HG02678 (cell line): ENCODE measurements around the gene ARMC3.

Source experiments
- ATAC-seq: cut with Tn5 transposase; IDR thresholded peaks from one replicate; pipeline ENCODE4 v1.9.1; 2021; ENCODE audit warnings: mild to moderate bottlenecking, moderate library complexity; ENCODE audit not compliant: unreplicated experiment

ARMC3 gene

DNA sequence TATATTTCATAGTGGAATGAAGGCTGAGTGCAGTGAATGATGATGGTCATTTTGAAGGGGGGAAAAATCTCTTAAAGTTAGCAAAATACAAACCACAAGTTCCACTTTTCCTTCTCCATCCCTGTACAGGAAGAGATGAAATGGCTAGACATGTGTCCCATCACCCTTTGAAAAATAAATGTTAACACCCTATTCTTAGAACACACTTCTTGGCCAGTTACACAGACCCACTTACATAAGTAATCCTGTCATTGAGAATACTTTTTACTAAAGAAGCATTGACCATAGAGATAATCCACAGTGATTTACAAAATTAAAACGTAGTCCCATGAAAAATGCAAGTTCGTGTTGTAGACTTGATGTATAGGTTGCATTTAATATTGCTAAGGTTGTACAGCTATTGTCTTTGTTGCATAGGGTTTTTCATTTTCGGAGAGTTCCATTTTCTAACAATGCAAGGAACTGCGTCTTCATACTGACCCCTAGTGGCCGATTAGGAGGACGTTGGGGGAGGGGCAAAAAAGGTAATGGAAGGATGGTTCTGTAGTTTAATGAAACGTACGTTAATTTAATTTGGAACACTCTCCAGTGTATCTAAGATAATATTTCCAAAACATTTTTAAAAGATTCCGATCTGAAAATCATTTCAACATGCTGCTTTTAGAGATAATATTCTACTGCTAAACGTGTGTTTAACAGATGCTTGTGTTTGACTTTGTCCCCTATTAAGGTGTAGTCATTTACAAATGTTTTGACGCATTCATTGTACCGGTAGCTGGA, 60.9 kb downstream of the ARMC3 start:
- peak; percentile 54 for ATAC-seq

DNA sequence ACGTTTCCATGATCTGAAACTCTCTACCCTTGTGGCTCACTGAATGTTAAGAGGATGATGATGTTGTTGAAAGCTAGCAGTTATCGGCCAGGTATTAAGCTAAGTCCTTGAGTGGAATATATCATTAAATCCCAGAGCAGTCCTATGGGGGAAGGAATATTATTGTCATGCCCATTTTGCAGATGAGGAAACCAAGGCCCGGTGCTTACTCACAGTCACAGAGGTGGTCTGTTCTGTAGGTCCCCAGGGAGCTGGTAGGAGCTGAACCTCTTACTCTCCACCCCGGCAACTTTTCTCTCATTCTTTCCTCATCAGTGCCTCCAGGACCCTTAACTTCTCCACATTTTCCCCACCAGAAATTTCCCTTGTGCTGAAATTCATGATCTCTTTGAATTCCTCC, 62.6 kb downstream of the ARMC3 start:
- ATAC-seq, result no peak

DNA sequence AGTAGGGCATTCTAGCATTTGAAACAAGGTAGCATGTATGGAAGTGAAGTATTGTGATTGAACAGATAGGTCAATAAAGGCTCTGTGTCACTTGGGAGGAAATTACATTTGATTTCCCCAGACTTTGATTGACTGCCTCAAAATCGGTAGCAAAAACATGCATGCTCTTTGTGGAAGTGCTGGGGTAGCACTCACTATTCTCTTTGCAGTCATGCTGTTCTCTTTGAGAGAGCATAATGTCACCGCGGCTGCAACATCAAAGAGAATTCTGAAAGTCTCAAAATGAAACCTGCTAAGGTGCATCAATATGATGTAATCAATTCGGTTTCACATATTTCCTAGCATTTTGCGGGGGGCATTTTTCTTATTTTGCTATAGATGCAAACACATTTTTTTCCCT, 64.2 kb downstream of the ARMC3 start:
- no peak for ATAC-seq

DNA sequence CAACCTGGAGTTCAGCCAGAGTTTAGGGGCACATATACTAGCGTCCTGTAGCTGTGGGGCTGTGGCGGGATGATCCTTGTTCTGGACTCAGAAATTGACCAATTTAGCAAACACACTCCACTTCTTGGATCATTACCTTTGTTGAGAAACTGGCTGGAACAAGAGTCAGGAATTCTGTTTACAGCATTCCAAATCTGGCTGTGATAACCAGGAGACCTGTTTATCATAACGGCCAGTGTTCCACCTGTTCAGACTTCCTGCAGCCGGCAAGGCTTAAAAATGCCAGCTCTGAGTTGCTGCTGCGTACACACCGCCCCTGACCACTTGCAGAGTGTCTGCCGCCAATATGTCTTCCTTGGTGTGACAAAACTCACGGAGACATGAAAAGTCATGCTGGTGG, 64.8 kb downstream of the ARMC3 start:
- ATAC-seq, result no peak

DNA sequence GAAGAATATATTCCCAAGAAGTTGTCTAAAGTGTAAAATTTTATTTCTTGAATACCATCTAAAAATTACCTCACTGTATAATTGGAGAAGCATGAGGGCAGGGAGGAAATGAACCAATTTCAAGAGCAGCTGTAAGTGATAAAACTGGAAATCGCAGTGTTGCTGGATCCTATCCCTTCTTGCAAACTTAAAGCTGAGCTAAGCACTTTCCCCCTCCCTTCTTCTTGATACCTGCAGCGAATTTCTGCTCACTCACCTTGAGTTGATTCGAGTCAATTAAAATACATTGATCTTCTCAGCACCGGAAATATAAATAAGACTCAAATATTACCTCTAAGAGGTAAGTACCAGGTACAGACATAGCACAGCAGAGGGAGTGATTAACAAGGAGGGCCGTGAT, 65.5 kb downstream of the ARMC3 start:
- ATAC-seq, result no peak

DNA sequence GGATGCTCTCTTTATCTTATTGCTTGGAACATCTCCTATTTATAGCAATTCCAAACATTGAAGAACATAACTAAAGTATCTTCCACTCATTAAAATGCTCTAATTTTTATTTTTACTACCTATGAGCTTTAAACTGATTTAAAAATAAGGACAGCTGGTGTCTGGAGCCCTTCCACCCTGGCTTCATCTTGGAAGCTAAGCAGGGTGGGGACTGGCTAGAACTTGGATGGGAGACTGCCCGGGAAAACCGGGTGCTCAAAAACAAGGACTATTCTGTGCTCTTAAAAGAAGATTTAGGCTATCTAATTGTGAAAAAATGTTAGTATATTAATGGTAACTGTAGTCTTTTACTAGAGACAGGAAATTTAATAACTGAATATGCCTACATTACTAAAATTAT, 69.2 kb downstream of the ARMC3 start:
- ATAC-seq, result no peak

DNA sequence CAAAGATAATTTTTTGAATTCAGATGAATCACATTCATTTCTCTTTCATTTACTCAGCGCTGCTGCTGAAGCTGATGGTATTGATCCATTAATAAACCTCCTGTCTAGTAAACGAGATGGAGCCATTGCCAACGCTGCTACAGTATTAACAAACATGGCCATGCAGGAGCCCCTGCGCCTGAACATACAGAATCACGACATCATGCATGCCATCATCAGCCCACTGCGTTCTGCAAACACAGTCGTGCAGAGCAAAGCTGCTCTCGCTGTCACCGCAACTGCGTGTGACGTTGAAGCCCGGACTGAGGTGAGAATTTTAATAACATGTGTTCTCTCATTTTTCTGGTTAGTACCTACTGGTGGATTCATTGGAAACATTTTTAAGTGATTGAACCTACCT, 70.2 kb downstream of the ARMC3 start:
- no peak for ATAC-seq

DNA sequence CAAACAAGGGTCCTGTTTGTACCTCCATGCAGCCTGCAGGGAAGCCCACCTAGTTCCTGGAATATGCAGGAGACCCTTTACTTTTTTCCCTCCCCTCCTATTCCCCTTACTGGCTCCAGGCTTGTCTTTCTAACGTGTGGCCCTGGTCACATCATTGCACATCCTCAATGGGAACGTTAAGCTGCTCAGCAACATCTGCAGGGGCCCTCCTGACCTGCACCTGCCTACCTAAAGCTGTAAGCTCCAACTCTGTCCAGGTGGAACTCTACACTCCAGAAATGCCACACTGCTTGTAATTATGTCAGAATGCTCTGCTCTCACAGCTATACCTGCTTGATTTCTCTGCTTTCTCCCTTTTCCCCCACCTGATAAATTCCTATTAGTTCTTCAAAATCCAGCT, 72.1 kb downstream of the ARMC3 start:
- no peak for ATAC-seq

DNA sequence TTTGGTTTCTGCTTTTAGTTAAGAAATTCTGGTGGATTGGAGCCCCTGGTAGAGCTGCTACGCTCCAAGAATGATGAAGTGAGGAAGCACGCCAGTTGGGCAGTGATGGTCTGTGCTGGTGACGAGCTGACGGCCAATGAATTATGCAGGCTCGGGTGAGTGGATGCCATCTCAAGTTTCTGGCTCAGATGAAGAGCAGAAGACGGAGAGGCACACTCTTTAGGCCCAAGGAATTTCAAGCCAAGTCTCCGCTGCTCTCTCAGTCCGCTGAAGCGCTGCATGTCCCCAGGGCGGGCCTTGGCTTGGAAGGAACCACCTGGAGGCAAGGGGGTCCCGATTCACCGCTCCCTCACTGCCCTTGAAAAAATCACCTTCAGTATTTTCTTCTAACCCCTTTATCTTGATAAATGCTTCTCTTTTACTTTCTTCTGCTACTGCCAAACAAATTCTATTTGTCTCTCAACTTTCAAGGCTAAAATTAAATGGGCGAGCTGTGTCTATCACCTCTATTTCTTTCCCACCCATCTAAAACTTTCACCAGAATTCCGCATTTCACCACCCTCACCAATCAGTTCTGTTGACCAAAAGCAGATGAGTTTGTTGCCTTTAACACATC, 74.2 kb downstream of the ARMC3 start:
- ATAC-seq, result no peak

DNA sequence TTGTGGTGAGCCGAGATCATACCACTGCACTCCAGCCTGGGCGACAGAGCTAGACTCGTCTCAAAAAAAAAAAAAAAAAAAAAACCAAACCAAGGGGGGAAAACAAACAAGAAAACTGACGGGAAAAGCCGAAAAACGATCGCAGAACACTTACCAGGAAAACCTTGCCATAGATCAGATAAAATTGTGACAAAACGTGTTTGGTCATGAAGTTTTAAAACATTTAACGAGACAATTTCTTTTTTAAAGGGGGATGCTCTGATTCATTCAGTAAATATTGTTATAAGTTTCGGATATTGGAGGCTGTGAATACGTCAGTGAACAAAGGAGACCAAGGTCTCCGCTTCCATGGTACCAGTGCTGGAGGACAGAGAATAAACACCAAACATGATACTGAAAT, 77.3 kb downstream of the ARMC3 start:
- ATAC-seq, result no peak

DNA sequence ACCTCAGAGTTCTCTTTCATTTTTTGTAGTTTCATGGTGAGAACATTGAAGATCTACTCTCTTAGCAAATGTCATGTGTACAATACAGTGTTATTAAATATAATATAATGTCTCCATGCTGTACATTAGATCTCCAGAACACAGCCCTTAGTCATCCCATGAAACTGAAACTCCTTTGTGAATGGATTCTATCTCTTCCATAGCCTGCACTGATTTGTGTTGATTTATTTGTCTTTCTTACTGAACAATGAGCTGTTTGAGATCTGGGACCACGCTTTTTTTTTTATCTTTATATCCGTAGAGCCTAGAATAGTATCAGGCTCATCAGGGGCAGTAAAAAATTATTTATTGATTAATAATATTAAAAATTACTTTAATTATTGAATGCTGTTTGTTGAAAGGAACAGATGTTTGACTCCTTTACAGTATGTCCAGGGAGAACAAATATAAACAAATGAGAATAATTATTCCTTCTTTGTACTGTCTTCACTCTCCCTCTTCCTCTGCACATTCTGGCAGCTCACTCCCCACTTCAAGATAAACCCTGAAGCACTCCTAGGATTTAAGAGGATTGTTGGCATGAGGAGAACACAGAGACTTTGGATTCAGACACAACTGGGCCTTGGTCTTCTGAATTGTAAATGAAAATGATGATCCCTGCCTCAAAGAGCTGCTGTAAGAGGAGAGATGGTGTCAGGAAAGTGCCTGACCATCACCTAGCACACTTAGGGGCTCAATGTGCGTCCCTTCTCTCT, 85.9 kb downstream of the ARMC3 start:
- no peak for ATAC-seq

DNA sequence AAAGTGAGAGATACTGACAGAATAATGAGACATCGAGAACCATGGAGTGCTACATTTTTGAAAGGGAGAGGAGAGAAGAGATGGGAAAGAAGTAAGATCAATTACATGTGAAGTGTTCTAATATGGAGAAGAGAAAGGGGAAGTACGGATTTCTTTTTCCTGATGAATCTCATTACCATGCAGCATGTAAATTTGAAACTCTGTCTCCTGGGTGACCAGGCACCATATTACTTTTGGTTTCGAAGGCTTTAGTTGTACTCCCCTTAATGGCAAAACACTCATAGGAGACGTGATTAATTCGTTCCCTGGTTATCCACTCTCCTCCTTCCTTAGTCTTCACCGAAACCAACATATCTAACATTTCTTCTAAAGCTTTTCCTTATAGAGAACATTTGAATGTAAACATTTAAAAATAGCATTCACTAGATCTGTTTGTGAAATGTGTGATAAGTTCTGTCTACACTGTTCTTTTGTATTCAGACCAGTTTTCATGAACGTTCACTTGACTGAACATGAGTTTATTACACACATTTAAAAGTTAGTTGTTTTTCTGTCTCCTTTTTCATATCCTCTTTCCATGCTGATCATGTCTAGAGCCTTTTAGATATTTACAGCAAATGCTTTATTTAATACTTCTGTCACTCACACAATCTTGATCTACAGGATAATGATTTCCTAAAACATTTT, 87.3 kb downstream of the ARMC3 start:
- ATAC-seq, result no peak

DNA sequence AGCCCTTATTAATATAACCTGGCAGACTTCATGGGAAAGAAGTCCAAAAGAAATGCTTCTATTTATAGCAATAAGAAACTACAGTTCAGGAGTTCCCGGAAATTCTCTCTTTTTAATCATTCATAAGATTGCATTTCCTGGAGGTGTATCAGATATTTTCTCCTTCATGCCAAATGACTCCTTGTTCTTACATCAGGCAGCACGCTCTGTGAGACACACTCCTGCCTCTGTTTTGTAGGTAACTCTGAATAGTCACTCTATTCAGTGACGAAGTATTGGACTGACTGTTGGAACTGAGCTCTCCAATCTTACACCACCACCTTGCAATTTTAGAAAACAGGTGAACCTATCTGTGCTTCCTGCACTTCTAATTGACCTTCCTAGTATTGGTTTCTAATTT, 88.8 kb downstream of the ARMC3 start:
- ATAC-seq, result no peak

DNA sequence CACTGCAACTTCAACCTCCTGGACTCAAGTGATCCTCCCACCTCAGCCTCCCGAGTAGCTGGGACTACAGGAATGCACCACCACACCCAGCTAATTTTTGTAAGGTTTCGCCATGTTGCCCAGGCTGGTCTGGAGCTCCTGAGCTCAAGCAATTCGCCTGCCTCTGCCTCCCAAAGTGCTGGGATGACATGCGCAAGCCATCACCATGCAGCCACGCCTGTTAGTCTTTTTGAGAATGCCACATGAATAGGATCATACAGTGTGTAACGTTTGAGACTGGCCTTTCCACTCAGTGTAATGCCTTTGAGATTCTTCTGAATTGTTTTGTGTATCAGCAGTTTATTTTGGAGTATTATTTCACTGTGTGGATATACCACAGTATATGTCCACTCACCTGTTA, 91.8 kb downstream of the ARMC3 start:
- ATAC-seq, result no peak

DNA sequence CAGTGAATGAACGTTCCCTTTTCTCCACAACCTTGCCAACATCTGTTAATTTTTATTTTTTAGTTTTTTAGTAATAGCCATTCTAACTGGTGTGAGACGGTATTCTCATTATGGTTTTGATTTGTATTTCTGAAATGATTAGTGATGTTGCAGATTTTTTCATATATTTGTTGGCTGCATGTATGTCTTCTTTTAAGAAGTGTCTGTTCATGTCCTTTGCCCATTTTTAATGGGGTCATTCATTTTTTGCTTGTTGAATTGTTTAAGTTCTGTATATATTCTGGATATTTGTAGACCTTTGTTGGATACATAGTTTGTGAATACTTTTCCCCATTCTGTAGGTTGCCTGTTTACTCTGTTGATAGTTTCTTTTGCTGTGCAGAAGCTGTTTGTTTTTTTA, 93.6 kb downstream of the ARMC3 start:
- ATAC-seq, result no peak

DNA sequence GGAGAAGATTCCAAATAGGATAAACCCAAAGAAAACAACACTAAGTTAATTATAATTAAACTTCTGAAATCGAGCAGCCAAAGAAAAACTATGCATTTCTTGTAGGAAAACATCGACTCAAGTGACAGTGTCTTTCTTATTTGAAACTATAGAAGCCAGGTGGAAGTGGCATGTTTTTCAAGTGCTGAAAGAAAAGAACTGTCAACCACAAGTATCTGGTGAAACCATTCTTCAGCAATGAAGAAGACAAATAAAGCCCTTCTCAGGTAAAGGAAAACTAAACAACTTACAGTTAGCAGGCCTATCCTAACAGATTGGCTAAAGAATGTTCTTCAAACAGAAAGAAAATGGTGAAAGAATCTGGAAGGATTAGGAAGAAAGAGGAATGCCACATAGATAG, 96.1 kb downstream of the ARMC3 start:
- no peak for ATAC-seq

DNA sequence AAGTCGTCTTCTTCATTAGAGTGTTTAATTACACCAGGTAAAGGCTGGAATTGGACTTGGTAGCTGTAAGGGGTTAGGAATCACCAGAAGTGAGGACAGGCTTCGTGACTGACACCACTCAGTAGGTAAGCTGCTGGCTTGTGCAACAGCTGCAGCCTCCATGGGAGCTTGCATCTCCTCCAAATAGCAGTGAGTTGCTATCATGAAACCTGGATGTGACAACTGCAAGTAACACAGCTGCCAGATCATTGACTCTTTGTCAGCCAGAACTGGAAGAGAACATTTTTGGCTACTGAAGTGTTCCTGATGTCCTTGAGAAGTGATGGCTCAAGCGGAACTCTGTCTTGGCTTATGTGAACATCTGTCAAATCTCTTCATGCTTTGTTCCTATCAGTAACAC, 103.5 kb downstream of the ARMC3 start:
- no peak for ATAC-seq

DNA sequence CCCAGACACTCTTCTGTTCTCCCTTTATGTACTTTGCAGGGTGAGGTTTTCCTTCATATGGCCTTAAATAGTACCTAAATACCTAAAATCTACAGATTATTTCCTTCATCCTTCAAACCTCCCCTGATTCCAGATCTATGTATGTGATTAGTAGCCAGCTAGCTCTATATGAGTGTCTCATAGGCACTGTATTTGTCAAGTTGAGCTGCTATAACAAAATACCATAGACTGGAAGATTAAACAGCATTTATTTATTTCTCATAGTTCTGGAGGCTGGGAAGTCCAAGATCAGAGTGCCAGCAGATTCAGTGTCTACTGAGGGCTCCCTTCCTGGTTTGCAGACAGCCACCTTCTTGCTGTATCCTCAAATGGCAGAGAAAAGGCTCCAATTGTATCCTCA, 106.9 kb downstream of the ARMC3 start:
- ATAC-seq, result no peak

DNA sequence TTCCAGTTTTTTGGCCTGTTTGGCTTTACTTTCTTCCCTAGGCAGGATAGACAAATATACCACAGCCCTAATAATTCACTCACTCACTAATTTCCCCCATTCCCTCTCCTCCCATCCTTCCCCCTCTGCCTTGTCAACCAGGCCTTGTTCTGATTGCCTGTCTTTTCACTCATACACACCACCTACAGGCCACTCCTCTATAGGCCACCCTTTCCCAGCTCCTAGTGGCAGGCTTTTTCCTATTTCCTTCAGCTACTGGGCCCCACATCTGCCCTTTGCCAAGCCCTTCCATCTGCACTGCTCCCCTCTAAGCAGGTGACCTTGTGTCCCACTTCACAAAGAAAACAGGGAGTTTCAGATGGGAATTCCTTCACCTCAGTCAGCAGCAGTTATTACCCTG, 107.7 kb downstream of the ARMC3 start:
- no peak for ATAC-seq

DNA sequence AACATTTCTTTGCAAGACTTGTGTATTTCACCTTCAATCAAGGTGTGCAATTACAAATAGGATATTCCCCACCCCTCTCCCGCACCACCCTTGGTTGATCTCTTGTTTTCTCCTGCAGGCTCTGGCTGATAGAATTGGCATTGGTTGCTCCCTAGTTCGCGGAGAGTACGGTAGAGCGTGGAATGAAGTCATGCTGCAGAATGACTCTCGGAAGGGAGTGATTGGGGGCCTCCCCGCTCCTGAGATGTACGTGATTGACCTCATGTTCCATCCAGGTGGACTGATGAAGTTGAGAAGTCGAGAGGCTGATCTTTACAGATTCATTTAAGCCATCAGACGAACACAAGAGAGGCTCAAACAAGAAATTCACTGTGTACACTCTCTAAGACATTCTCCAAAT, 109.3 kb downstream of the ARMC3 start:
- ATAC-seq, result no peak

DNA sequence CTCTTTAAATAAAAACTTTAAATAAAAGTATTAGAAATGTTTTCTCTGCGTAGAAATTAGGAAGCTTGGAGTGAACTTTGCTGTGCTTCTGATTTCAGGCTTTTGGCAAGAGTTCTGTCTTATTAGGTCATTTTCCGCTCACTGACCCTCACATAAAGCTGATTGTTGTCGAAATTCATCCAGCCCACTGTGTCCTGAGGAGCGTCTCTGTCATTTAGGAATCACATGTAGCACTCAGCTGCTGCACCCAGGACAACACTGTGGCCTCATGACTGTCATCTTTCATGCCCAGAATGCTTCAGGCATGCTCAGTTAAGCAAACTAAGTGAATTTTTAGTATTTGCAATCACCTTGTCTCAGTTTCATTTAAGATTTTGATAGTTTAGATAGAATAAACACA, 109.7 kb downstream of the ARMC3 start:
- ATAC-seq, result no peak

DNA sequence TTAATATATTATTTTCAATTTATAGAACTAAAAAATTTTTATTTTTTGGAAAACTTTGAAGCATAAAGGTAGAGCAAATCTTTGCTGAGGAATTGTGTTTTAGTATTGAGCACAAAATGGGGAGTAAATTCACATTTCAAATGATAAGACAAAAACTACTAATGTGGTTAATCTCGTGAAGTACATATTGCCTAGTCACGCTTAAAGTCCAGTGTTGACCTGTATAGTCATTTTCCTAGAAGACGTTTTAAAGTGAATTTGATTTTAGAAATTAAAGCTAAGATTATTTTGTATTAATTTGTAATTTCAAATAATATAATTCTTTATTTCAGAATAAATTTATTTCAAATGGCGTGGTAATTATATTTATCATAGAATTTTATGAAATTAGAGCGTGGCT, 110.3 kb downstream of the ARMC3 start:
- no peak for ATAC-seq
